H4 (cell line): ENCODE results near the gene LSAMP. TPM values are rescaled to one million over a fixed set of nuclear protein-coding genes. Genes with fewer than 3 reads are reported as not detected.
A peak's percentile ranks its signal among the peaks of the same experiment; 100 is the strongest.

ENCODE experiments used
- DNase-seq: peaks from one replicate; pipeline ENCODE4 v3.0.0-alpha.2; 2015; ENCODE audit warnings: low spot score
- total RNA-seq: library from RNA; depleted of rRNA; stranded (reverse); fragments of >200 nt; shearing (Covaris generic); gene quantifications from 2 replicates; pipeline ENCODE4 v1.2.3, GENCODE V29; 2014

The LSAMP gene
- total RNA-seq, 1 experiment from 2014 or later, result 4.7 TPM

- DNase-seq, result no peak
Measured at GRCh38 chr3:116291141-116291540, 154.1 kb downstream of the LSAMP start.

DNA sequence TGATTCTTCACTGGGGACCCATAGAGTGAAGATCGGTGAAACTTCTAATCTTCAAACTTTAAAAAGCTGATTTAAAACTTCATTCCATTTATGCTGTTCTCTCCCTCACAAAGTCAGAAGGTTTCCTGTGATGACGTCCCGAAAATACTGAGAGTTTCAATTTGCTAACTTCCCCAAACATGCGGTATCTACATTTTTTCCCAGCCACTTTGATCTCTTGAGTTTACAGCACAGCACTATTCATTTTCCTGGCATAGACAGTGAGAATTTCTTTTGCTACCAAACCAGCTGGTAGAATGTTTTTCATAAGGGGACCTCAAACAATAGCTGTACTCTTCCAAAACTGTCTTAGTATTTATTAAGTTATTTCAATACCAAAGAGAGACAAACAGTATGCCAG is 156.8 kb downstream of the LSAMP start:
- no peak for DNase-seq

DNA sequence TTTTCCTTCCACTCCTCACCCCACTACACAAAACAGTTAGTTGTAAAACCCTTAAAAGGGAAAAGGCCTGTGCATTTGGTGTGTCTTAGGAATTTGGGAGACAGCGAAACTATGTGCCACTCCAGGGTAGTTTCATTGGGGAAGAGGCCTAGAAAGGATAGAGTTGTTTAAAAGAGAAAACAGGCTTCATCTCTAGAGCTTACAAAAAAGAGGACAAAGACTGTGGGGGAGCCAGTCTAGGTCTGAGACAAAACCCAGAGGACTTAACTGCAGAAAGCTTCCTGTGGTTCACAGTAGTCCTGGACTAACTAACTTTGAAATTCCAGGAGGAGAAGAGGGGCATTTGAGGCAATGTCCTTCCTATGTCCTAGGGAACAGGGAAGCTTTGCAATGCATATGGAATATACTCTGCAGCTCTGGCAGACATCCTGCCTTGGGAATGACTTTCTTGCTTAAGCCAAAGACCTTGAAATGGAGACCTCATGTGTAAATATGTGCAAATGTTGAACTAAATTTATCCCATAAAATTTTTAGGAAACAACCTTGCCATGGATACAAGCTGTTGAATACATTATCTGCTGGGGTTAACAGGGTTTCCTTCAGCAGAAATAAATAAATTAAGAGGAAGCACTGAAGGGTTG is 159.4 kb downstream of the LSAMP start:
- no peak for DNase-seq

GRCh38 chr3:116281313-116282143 is 163.8 kb downstream of the LSAMP start:
- no peak for DNase-seq

DNA sequence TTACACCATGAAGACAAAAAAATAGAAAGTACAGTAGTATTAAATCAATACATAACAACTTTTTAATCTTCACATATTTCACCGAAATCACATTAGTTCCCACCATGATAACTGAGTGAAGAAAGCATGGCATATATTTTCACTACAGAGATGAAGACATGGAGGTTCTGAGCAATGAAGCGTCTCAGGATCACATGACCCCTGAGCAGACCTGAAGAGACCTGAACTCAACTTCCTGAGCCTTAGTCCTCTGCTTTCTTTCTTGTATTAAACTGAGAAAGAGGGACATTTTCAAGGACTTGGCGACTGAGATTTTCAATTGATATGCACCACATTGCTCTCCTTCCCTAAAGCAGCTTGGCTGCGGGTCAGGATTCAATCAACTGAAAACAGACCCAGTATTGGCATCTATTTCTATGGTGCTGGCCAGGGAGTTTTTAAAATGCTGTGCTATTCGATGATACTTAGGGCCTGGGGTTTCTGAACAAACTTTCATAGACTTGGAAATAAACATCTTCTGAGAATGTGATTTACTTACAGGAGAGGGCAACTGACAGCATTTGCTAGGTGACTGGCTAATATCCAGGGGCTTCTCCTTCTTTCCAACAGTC is 165.1 kb downstream of the LSAMP start:
- DNase-seq, result no peak

GRCh38 chr3:116276675-116277074 is 168.6 kb downstream of the LSAMP start:
- no peak for DNase-seq

- no peak for DNase-seq
Measured at GRCh38 chr3:116270056-116270455, 175.2 kb downstream of the LSAMP start.

DNA sequence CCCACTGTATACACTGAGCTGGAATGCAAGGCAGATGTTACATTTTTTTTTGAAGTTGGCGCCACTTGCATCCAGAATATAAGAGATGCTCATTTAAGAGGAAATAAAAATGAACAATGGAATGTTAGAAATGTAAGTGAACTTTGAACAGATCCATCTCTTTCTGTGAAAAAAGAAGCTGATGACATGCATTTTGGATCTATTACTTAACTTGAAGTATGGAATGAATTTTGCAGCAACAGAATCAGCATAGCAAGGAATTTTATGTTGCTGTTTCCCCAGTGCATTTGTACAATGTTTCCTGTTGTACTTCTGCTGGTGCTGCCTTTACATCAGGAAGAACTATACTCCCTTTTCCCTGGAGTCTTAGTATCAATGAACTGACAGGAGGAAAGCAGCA is 178.2 kb downstream of the LSAMP start:
- no peak for DNase-seq

DNA sequence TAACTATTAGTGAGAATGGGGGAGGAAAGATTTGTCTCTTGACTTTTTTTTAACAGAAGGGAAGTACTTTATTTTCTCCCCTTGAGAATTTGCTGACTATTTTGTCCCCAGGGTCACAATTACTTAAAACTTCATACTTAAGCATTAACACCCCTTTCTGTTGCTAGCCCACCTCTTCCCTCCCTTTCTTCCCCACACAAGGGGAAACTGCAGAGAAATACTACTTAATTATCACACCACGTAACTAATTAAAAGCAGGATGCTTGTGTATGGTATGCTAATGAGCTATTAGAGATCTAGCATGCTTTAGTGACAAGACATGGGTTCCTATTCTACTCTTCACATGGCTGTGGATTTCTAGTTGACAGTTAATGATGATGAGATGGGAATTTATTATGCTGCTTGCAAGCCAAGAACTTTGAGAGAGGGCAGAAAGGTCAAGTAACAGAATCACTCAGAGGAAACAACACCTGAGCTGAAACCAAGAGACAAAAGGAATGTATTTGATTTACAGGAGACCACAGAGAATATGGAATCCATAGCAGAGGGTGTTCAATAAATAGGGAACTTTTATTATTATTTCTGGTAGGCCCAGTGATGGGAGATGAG is 179.2 kb downstream of the LSAMP start:
- DNase-seq, result no peak

GRCh38 chr3:116265320-116265695 is 180.0 kb downstream of the LSAMP start:
- no peak for DNase-seq

- no peak for DNase-seq
Measured at GRCh38 chr3:116264546-116265319, 180.6 kb downstream of the LSAMP start.

GRCh38 chr3:116263842-116264545 is 181.3 kb downstream of the LSAMP start:
- DNase-seq, result no peak

DNA sequence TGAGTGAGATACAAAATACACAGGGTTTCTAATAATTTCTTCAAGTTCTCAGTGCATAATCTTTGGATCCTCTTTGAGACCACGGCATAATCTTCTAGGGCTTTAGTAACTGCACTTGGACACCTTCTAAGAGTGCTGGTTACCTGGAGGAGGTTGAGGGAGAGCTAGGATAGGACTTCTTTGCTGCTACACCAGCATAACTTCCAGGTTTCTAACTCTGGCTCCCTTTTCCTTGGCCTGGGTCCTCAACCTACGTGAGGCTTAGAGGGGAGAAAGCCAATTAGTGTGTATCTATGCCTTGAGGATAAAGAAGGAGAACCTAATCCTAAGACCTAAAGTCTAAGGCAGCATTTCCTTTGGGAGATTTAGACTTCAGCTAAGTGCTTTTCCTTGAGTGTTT is 184.8 kb downstream of the LSAMP start:
- DNase-seq, result no peak

- DNase-seq, result no peak
Measured at GRCh38 chr3:116259984-116260383, 185.3 kb downstream of the LSAMP start.

- no peak for DNase-seq
Measured at GRCh38 chr3:116256843-116257485, 188.3 kb downstream of the LSAMP start.

DNA sequence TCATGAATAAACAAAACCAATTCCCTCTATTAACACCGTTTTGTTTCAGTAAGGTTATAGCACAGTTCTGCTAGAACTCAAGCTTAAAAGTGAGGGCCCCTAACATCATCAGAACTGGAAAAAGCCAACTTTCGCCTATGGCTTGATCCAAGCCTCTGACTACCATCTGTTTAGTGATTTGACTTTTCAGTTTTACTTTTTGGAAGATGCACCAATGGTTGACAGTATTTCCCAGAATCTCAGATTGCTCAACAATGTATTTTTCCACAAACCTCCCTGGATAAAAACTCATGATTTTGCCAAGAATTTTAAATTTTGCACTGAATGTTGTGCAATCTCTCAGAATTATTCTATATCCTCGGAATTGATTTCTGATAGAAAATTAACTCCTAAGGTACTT is 190.7 kb downstream of the LSAMP start:
- DNase-seq, result no peak

GRCh38 chr3:116253511-116253910 is 191.8 kb downstream of the LSAMP start:
- peak; percentile 6 for DNase-seq

DNA sequence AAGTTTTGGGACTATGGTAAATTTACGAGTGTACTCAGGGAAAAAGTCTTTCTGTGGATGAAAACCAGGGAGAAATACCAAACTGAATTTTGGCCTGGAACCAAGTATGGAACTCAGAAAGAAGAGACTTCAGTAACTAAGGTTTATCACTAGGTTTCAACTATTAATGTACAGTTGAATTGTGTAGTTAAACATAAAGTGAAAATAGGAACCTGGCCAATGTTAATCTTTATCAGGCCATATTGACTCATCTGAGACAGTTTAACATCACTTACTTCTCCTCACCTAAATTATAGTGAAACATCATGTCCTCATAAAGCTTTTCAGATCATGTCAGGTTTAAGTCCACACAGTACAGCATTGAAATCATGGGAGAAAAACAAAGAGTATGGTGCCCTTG is 197.7 kb downstream of the LSAMP start:
- DNase-seq, result no peak

DNA sequence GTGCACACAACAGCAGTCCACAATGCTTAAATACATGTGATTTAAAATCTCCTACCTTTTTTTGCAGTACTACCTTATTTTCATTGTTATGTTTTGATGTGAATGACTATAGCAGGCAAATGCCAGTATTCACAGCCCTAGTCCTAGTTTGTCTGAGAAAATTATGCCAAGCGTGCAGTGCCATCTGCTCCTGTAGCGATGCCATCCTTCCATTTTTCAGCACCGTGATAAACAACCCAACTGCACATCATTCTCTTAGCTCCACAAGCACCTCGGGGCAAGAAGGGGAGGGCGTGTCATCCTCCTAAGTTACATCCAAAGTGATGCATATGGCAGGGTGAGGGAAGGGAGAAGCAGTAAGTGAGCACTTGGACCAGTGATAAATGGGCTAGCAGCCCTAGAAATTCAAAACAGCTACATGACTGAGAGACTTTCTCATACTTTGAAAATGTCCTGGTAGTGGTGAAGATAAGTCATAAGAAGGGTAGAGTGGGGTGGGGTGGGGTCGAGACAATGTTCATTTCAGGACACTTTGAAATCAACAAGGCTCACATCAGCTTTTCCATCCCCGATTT is 198.8 kb downstream of the LSAMP start:
- no peak for DNase-seq

DNA sequence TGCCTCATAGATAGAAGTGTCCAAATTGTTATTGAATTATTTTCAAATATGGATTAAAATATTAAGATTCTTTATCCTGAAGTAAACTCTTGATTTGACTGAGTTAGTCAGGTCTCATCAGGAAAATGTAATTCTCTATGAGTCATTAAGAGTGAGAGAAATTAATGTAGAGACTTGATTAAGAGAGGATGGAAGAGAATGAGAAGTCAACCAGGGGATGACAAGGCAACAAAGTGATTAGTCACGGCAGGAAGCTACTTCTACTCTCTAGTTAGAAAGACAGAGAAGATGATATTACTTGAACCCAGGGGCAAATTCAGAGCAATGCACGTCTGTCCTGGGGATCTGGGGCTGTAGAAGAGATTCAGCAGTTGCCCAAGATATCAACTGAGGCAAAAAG is 202.5 kb downstream of the LSAMP start:
- DNase-seq, result no peak
